IMR-90 (cell line): ENCODE results near the gene NMB. TPM values are rescaled to one million over a fixed set of nuclear protein-coding genes. Genes with fewer than 3 reads are reported as not detected.

ENCODE experiments used
- ATAC-seq: fragments of 200-7000 bp; cut with Tn5 transposase; 2 replicates; pipeline ENCODE4 v1.9.1; 2020; ENCODE audit warnings: low read depth, mild to moderate bottlenecking, moderate library complexity
- BruUV-seq: library from RNA; stranded (reverse); fragments of 400-500 nt; replicated peaks from 2 replicates; lab custom pipeline; 2021; lab: Mats Ljungman, UMichigan
- CTCF ChIA-PET: fragments of 300-600 bp; formaldehyde crosslinking; extraction: SDS; loops from one replicate; lab custom pipeline; 2021; ENCODE audit warnings: antibody characterized with exemption; lab: Yijun Ruan, JAX
- POLR2A ChIA-PET: fragments of 300-600 bp; sonication (Branson Sonifier 250); formaldehyde crosslinking; loops from one replicate; lab custom pipeline; 2022; ENCODE audit warnings: antibody characterized with exemption; ENCODE audit not compliant: unreplicated experiment; lab: Charles Lee
- DNase-seq: peaks from one replicate; pipeline ENCODE4 v3.0.0; 2013
- H2AFZ ChIP-seq: replicated peaks from 2 replicates; pipeline ENCODE3; 2013; ENCODE audit warnings: low read length, mild to moderate bottlenecking; ENCODE audit not compliant: poor library complexity
- H2AK5ac ChIP-seq: 2 replicates; pipeline ENCODE4 v1.6.1; 2013; ENCODE audit warnings: low read depth, low read length, inconsistent platforms
- H2AK9ac ChIP-seq: replicated peaks from 2 replicates; pipeline ENCODE3; 2013; ENCODE audit warnings: mild to moderate bottlenecking, low read depth, low read length, moderate library complexity; ENCODE audit not compliant: poor library complexity
- H2BK120ac ChIP-seq: 2 replicates; pipeline ENCODE4 v1.6.1; 2013; ENCODE audit warnings: low read depth, low read length, inconsistent platforms
- H2BK15ac ChIP-seq: 3 replicates; pipeline ENCODE4 v1.6.1; 2013; ENCODE audit warnings: low read depth, low read length, inconsistent platforms
- H2BK20ac ChIP-seq: 2 replicates; pipeline ENCODE4 v1.6.1; 2013; ENCODE audit warnings: low read depth, mild to moderate bottlenecking, inconsistent platforms, low read length, moderate library complexity
- H2BK5ac ChIP-seq: 2 replicates; pipeline ENCODE4 v1.6.1; 2013; ENCODE audit warnings: mild to moderate bottlenecking, low read depth, low read length, inconsistent platforms; ENCODE audit not compliant: poor library complexity, severe bottlenecking
- H3K14ac ChIP-seq: replicated peaks from 2 replicates; pipeline ENCODE4 v1.6.1; 2013; ENCODE audit warnings: low read depth, low read length, inconsistent platforms
- H3K18ac ChIP-seq: 2 replicates; pipeline ENCODE4 v1.6.1; 2013; ENCODE audit warnings: low read depth, low read length, control low read depth
- H3K23ac ChIP-seq: 2 replicates; pipeline ENCODE4 v1.6.1; 2013; ENCODE audit warnings: low read depth, low read length, inconsistent platforms
- H3K27ac ChIP-seq: 2 replicates; pipeline ENCODE4 v1.5.1; 2013; ENCODE audit warnings: mild to moderate bottlenecking, control low read depth, low read length; ENCODE audit not compliant: insufficient read depth
- H3K27me3 ChIP-seq: 2 replicates; pipeline ENCODE4 v1.6.1; 2013; ENCODE audit warnings: low read length; ENCODE audit not compliant: control insufficient read depth, insufficient read depth
- H3K36me3 ChIP-seq: 2 replicates; pipeline ENCODE4 v1.6.1; 2013; ENCODE audit warnings: low read length, mixed read lengths; ENCODE audit not compliant: control insufficient read depth, insufficient read depth
- H3K4ac ChIP-seq: 2 replicates; pipeline ENCODE4 v1.6.1; 2013; ENCODE audit warnings: low read depth, low read length, inconsistent platforms
- H3K4me1 ChIP-seq: 2 replicates; pipeline ENCODE4 v1.6.1; 2013; ENCODE audit warnings: low read length, mixed read lengths; ENCODE audit not compliant: control insufficient read depth, insufficient read depth
- H3K4me2 ChIP-seq: 2 replicates; pipeline ENCODE4 v1.6.1; 2013; ENCODE audit warnings: low read depth, mild to moderate bottlenecking, control low read depth, low read length, moderate library complexity
- H3K4me3 ChIP-seq: 2 replicates; pipeline ENCODE4 v1.5.1; 2013; ENCODE audit warnings: low read depth, mild to moderate bottlenecking, control low read depth, low read length, moderate library complexity; ENCODE audit not compliant: insufficient read depth
- H3K56ac ChIP-seq: 2 replicates; pipeline ENCODE4 v1.6.1; 2013; ENCODE audit warnings: low read length, inconsistent platforms; ENCODE audit not compliant: insufficient read depth; ENCODE audit errors: extremely low read depth
- H3K79me1 ChIP-seq, 2 experiments: 2 replicates each; pipeline ENCODE4 v1.6.1; 2013; ENCODE audit warnings: low read length in 2 of 2, inconsistent platforms in 1 of 2, low read depth in 1 of 2
- H3K9ac ChIP-seq: 2 replicates; pipeline ENCODE4 v1.6.1; 2013; ENCODE audit warnings: low read depth, low read length, control low read depth
- H3K9me1 ChIP-seq: 2 replicates; pipeline ENCODE4 v1.6.1; 2013; ENCODE audit warnings: low read length, inconsistent platforms; ENCODE audit not compliant: insufficient read depth
- H3K9me3 ChIP-seq: 2 replicates; pipeline ENCODE4 v1.6.1; 2013; ENCODE audit warnings: low read length; ENCODE audit not compliant: control insufficient read depth, insufficient read depth
- H4K20me1 ChIP-seq: 2 replicates; pipeline ENCODE4 v1.6.1; 2013; ENCODE audit warnings: low read length, inconsistent platforms; ENCODE audit not compliant: insufficient read depth
- H4K5ac ChIP-seq: 2 replicates; pipeline ENCODE4 v1.6.1; 2013; ENCODE audit warnings: mild to moderate bottlenecking, low read depth, low read length, control low read depth
- H4K8ac ChIP-seq, 2 experiments: 2 replicates each; pipeline ENCODE4 v1.6.1; 2013; ENCODE audit warnings: low read depth in 2 of 2, low read length in 2 of 2, control low read depth in 1 of 2, inconsistent platforms in 1 of 2
- H4K91ac ChIP-seq: 2 replicates; pipeline ENCODE4 v1.6.1; 2013; ENCODE audit warnings: low read depth, low read length, inconsistent platforms; ENCODE audit not compliant: insufficient read depth
- BHLHE40 ChIP-seq: fragments of 150-350 bp; IDR thresholded peaks from 2 replicates; pipeline ENCODE4 v1.6.1; 2016; ENCODE audit warnings: mild to moderate bottlenecking, low read depth, low read length
- CHD1 ChIP-seq: IDR thresholded peaks from 2 replicates; pipeline ENCODE4 v1.6.1; 2012; ENCODE audit warnings: low read depth, low read length, improper control_type of control experiment
- CTCF ChIP-seq: conservative IDR thresholded peaks from 2 replicates; pipeline ENCODE4 v1.5.1; 2012; ENCODE audit warnings: mild to moderate bottlenecking, low read depth, low read length, improper control_type of control experiment
- FOS ChIP-seq: fragments of 150-350 bp; IDR thresholded peaks from 2 replicates; pipeline ENCODE4 v1.6.1; 2016; ENCODE audit warnings: low read depth, low read length
- MAFK ChIP-seq: IDR thresholded peaks from 2 replicates; pipeline ENCODE4 v1.6.1; 2012; ENCODE audit warnings: low read depth, low read length, improper control_type of control experiment
- MAZ ChIP-seq: IDR thresholded peaks from 2 replicates; pipeline ENCODE4 v1.6.1; 2012; ENCODE audit warnings: low read depth, mild to moderate bottlenecking, low read length, improper control_type of control experiment, moderate library complexity, borderline replicate concordance
- MXI1 ChIP-seq: IDR thresholded peaks from 2 replicates; pipeline ENCODE4 v1.6.1; 2012; ENCODE audit warnings: low read depth, mild to moderate bottlenecking, low read length, moderate library complexity, borderline replicate concordance
- RAD21 ChIP-seq: IDR thresholded peaks from 2 replicates; pipeline ENCODE4 v1.6.1; 2012; ENCODE audit warnings: low read length, improper control_type of control experiment
- RFX5 ChIP-seq: IDR thresholded peaks from 2 replicates; pipeline ENCODE4 v1.8.0; 2012; ENCODE audit warnings: low read depth, mild to moderate bottlenecking, low read length, moderate library complexity
- SMC3 ChIP-seq: fragments of 150-350 bp; IDR thresholded peaks from 2 replicates; pipeline ENCODE4 v1.6.1; 2016; ENCODE audit warnings: low read depth, mild to moderate bottlenecking, antibody characterized with exemption, low read length, moderate library complexity
- WGBS, 2 experiments: methylation state at CpG; one replicate each; pipeline versions ENCODE4 v1.1.5 to v1.1.7; 2013; ENCODE audit warnings: missing lambda C conversion rate in 2 of 2; ENCODE audit not compliant: insufficient read length in 1 of 2; ENCODE audit errors: extremely low coverage in 2 of 2; 5-methylcytosine and 5-hydroxymethylcytosine counted together
- dilution Hi-C: fragments of 300-500 bp; cut with HindIII; formaldehyde crosslinking; loops from one replicate; pipeline ENCODE4 v1.14.3; 2018; ENCODE audit warnings: low sequenced_read_pairs; ENCODE audit not compliant: unreplicated experiment
- in situ Hi-C: fragments of 300-500 bp; cut with MboI; formaldehyde crosslinking; loops from 3 replicates; pipeline ENCODE4 v1.14.3; 2019; ENCODE audit warnings: low sequenced_read_pairs, inconsistent platforms, mixed read lengths
- intact Hi-C: fragments of 100-400 bp; cut with micrococcal nuclease; formaldehyde crosslinking; loops from 2 replicates; pipeline ENCODE4 v1.10.0; 2022
- polyA plus RNA-seq, 3 experiments: library from polyadenylated mRNA; depleted of rRNA; stranded (reverse); fragments of >200 nt; gene quantifications; 2 replicates each; pipeline ENCODE4 v1.2.3, GENCODE V29; 2012; ENCODE audit warnings: low replicate concordance in 1 of 3
- total RNA-seq: library from RNA; depleted of rRNA; stranded (reverse); fragments of >200 nt; gene quantifications from 2 replicates; pipeline ENCODE4 v1.2.3, GENCODE V29; 2012

NMB gene
- total and polyA plus RNA-seq, 2 of the 4 experiments (the other 2 are of a cell fraction) = 1.3 to 3.8 TPM

- Histone ChIP-seq H3K56ac (no peak overlapping the region), H3K9me1 (peaks cover 13% of the 10 kb centered on the region), H2AFZ (peak overlapping the region; percentile 63), H4K8ac (peak overlapping the region; percentile 8 to 88; a peak in 1 of 4 replicates), H3K4me1 (peaks cover 9% of the 10 kb centered on the region), H2BK20ac (no peak overlapping the region), H4K5ac (no peak overlapping the region), H3K9me3 (no peaks in the 10 kb centered on the region), H3K18ac (no peak overlapping the region), H2BK120ac (no peak overlapping the region), H3K36me3 (peaks cover 10% of the 10 kb centered on the region), H3K23ac (no peak overlapping the region), H3K9ac (peak overlapping the region; percentile 90), H3K14ac (no peak overlapping the region), H3K79me1 (peaks cover 15 to 48% of the 10 kb centered on the region in 2 experiments), H2AK9ac (peak overlapping the region; percentile 89), H3K4ac (peak overlapping the region; percentile 20), H2AK5ac (no peak overlapping the region; the same call in 1 of the 2 replicates), H4K20me1 (no peaks in the 10 kb centered on the region), H3K27ac (peak overlapping the region; percentile 21; the same call in 1 of the 2 replicates), H4K91ac (no peak overlapping the region), H3K27me3 (no peaks in the 10 kb centered on the region), H2BK15ac (no peak overlapping the region), H3K4me2 (peak overlapping the region; percentile 82), H3K4me3 (peak overlapping the region; percentile 83), H2BK5ac (peak overlapping the region; percentile 63)
- ChIA-PET POLR2A (interaction anchor here (0.5 kb wide), 1 partner anchor 73 kb away, joined by 5 read pairs; no protein-coding TSS in a partner anchor), CTCF (no interaction called here)
- WGBS, 2 experiments = 0% methylated on average over 4 of the region's 19 CpGs; no CpG with 5 or more reads in 1 of the 2 experiments
- peak; percentile 79 for DNase-seq
- dilution Hi-C loops (no loop called here), intact Hi-C loops (loop anchor here (1.0 to 5.0 kb wide), 7 partner anchors 53 to 387 kb away; partner anchors contain the start of genes ZNF592 and ZSCAN2), in situ Hi-C loops (no loop called here)
- BruUV-seq = no TSS peak
- peak; percentile 57 for ATAC-seq
- TF ChIP-seq BHLHE40 (no peak), MAFK (no peak), FOS (no peak), CHD1 (no peak), SMC3 (peak; percentile 66), MAZ (peak; percentile 50; the same call in 1 of the 2 replicates), RAD21 (peak; percentile 67), RFX5 (no peak), CTCF (peak; percentile 66), MXI1 (0 out of 2 replicates have a peak, but pooled peaks have one; percentile 13)
These were observed 3.1 kb downstream of the NMB start for GRCh38 chr15:84654689-84655453.
